Measurements from ENCODE around the gene TMEM33. TPM values are rescaled to one million over a fixed set of nuclear protein-coding genes. Genes with fewer than 3 reads are reported as not detected.
"Not testable (repeated sequence)": the region's sequence is repeated elsewhere in the genome, so short reads cannot be mapped to it uniquely, and the experiment has no call there.

Gene TMEM33, protein sequence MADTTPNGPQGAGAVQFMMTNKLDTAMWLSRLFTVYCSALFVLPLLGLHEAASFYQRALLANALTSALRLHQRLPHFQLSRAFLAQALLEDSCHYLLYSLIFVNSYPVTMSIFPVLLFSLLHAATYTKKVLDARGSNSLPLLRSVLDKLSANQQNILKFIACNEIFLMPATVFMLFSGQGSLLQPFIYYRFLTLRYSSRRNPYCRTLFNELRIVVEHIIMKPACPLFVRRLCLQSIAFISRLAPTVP
- 10 to 100 TPM; 79.3 to 79.5 TPM for total RNA-seq

DNA sequence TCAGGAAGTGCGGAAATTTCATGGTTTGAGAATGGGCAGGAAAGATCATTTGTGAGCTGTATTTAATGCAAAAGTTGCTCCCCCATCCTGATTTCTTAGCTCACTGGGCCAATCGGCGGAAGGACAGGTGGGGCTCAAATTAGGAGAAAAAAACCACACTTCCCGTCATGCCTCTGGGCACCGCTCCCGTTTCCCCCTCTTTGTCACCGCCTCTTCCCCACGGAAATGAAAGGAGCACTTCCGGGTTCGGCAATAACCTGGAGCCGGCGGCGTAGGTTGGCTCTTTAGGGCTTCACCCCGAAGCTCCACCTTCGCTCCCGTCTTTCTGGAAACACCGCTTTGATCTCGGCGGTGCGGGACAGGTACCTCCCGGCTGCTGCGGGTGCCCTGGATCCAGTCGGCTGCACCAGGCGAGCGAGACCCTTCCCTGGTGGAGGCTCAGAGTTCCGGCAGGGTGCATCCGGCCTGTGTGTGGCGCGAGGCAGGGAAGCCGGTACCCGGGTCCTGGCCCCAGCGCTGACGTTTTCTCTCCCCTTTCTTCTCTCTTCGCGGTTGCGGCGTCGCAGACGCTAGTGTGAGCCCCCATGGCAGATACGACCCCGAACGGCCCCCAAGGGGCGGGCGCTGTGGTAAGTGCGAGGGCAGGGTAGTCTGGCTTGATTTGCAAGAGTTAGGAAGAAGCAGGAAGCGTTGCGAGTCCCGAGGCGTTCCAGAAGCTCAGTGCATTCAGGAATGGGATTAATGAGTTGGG, at the start of gene TMEM33:
TSS of gene TMEM33 (plus strand) at position 529 of the 751 bp plus-strand sequence. CDS start at position 585, 56 bp downstream.
- no peaks in the 10 kb centered on the region for H3K27me3 Mint-ChIP-seq

DNA sequence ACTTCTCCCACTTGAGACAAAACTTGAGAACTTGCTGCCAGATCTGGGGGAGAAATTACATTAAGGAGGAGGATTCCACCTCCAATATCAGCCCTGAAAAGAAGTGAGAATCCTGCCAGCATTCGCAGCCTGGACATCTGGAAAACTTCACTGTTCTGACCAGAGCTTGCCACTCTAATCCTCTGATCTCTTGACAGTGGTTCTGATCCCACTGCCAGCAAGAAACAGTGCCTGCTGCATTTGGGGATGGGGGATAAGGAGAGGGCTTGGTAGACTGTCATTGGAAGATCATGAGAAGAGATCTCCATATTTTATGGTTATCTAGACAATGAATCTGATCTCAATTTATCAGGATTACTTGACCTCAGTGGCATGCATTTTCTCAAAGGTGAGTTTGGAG, 49.8 kb upstream of the TMEM33 start:
- no peak for DNase-seq
- peaks cover 38% of the 10 kb centered on the region for H3K27me3 Mint-ChIP-seq

More for the DNA sequence above, at the start of gene TMEM33:
- Mint-ChIP-seq H3K4me1 (peaks cover 36% of the 10 kb centered on the region), H3K4me3 (peak within 1 kb of the TSS; percentile 99), H3K36me3 (peaks cover 24% of the 10 kb centered on the region), H3K9me3 (no peaks in the 10 kb centered on the region), H3K27ac (peak within 1 kb of the TSS; percentile 97)
- DNase-seq = peak; percentile 78

DNA sequence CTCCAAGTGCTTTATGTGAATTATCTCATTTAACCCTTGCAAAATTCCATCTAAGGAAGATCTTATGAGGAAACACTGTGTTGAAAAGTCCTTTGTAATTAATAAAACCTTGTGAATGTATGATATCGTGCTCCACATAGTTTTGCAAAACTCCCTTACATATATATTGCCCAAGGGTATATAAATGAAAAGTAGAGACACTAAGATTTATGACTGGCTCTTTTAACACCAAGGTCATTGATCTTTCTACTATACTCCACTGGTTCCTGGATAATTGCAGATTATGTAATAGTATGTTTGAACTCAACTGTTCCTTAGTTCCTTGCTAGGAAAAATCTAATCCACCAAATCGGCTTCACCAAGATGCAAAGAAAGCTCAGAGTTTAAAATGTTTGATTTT, 48.0 kb upstream of the TMEM33 start:
- H3K36me3 Mint-ChIP-seq = no peaks in the 10 kb centered on the region
- H3K27ac Mint-ChIP-seq = no peak overlapping the region
- no peaks in the 10 kb centered on the region for H3K9me3 Mint-ChIP-seq
- peaks cover 21% of the 10 kb centered on the region for H3K27me3 Mint-ChIP-seq
- DNase-seq = no peak
- H3K4me1 Mint-ChIP-seq = peaks cover 4% of the 10 kb centered on the region
- H3K4me3 Mint-ChIP-seq = no peak overlapping the region

More for the DNA sequence above, 49.8 kb upstream of the TMEM33 start:
- H3K36me3 Mint-ChIP-seq = no peaks in the 10 kb centered on the region
- no peak overlapping the region for H3K4me3 Mint-ChIP-seq
- no peak overlapping the region for H3K27ac Mint-ChIP-seq
- H3K4me1 Mint-ChIP-seq = peaks cover 11% of the 10 kb centered on the region
- no peaks in the 10 kb centered on the region for H3K9me3 Mint-ChIP-seq

DNA sequence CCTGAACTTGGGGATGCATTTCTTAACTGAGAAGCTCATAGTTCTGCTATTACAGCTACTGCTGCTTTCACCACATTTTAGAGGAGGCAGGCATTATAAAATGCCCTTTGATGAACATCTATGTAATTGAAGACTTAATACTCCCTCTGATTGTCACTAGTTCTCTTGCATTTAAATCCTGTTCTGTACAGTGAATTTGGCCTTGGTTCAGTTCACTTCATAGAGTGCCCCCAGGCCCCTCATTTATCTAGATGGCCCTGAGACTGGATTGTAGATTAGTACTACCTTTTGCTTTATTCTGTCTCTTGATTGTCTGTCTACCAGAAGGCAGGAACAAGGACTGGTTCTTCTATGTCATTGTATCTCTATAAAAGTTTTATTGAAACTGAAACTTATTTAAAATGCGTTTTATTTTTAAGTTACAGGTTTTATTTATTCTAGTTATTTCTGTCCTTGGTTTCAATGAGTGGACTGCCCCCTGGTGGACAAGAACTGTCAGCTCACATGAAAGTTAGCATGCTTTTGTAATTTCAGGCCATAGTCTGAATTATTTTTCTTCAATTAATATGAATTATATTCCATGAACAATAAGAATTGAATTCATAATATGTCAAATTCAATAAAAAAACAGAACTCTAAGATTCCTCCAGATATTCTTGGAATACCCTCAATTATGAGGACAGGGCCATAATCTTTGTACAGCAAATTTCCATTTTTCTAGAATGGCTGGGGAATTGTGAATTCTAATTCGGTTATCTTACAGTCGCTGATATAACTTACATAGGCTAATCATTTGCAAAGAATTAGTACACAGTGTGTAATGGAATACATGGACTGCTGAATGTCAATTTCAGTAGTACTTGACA, 47.2 kb upstream of the TMEM33 start:
- H3K27ac Mint-ChIP-seq = no peak overlapping the region
- peaks cover 2% of the 10 kb centered on the region for H3K4me1 Mint-ChIP-seq
- H3K36me3 Mint-ChIP-seq = no peaks in the 10 kb centered on the region
- peaks cover 17% of the 10 kb centered on the region for H3K27me3 Mint-ChIP-seq
- H3K4me3 Mint-ChIP-seq = no peak overlapping the region
- no peaks in the 10 kb centered on the region for H3K9me3 Mint-ChIP-seq
- no peak for DNase-seq

DNA sequence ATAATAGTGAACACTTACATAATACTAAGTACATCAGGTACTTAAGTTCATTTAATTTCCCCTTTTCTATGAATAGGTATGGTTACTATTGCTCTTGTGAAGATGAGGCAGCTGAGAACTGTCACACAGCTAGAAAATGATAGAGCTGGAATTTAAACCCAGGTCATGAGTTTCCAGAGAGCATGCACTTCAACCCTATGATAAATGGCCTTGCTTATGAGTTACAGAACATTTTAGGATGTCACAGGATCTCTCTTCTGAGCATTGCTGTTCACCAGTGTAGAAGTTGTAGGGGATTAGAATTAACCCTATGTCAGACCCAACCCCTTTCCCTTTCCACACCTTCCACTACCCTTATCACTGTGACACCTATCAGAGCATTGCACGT, 46.5 kb upstream of the TMEM33 start:
- Mint-ChIP-seq H3K9me3 (no peaks in the 10 kb centered on the region), H3K36me3 (no peaks in the 10 kb centered on the region), H3K27ac (no peak overlapping the region)

DNA sequence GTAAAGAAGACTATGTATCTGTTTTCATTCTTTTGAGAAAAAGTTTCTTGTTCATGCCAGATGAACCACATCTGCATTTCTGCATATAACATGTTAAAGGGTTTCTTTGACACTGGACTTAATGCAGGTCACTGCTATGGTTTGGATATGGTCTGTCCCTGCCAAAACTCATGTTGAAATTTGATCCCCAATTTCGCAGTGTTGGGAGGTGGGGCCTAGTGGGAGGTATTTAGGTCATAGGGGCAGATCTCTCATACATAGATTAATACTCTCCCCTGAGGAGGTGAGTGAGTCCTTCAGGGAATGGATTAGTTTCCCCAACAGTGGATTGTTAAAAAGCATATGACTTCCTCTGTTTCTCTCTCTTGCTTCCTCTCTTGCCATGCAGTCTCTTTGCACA, 45.9 kb upstream of the TMEM33 start:
- Mint-ChIP-seq H3K4me1 (peaks cover 2% of the 10 kb centered on the region), H3K27me3 (peaks cover 10% of the 10 kb centered on the region), H3K4me3 (no peak overlapping the region), H3K27ac (no peak overlapping the region), H3K36me3 (no peaks in the 10 kb centered on the region), H3K9me3 (no peaks in the 10 kb centered on the region)
- no peak for DNase-seq

More for the DNA sequence above, 46.5 kb upstream of the TMEM33 start:
- no peak for DNase-seq
- Mint-ChIP-seq H3K4me1 (peaks cover 2% of the 10 kb centered on the region), H3K4me3 (no peak overlapping the region), H3K27me3 (peaks cover 11% of the 10 kb centered on the region)

DNA sequence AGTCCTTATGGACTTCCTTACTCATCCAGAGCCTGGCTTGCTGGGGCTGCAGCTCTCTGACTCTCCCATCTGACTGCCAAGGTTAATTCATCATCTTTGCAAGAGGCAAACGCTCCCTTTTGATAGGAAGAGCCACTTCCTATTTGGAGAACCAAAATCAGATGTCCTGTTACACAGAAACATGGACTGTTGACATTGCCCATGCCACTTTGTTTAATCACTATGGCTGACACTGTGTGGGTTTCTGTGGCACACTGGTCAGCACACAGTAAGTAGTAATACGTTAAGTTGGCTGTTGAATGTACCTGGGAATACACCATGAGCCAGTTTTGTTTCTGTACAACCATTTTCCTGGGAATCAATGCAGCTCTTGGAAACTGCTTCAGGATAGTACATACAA, 45.1 kb upstream of the TMEM33 start:
- Mint-ChIP-seq H3K27ac (no peak overlapping the region), H3K27me3 (peaks cover 10% of the 10 kb centered on the region), H3K4me1 (peaks cover 2% of the 10 kb centered on the region), H3K9me3 (no peaks in the 10 kb centered on the region), H3K4me3 (no peak overlapping the region), H3K36me3 (no peaks in the 10 kb centered on the region)
- no peak for DNase-seq

DNA sequence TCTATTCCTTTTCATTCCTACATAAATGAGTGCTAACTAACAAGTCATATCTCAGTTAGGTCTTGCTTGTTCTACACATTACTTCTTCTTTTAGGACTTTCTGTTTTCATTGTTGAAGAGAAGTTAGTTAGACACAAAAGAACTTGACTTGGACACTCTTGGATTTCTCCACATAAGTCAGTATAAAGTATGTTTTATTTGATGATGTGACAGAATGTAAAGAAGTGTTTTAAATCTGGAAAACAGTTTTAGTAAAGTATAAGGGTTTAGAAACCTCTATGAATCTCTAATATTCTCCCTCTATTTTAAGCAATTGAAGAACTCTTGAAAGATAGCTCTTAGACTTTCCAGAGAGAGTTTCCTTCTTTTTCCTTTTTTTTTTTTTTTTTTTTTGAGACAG, 38.6 kb upstream of the TMEM33 start:
- no peak for DNase-seq
- Mint-ChIP-seq H3K27me3 (peaks cover 5% of the 10 kb centered on the region), H3K4me3 (no peak overlapping the region), H3K9me3 (peaks cover 5% of the 10 kb centered on the region), H3K27ac (no peak overlapping the region), H3K4me1 (no peaks in the 10 kb centered on the region), H3K36me3 (no peaks in the 10 kb centered on the region)

DNA sequence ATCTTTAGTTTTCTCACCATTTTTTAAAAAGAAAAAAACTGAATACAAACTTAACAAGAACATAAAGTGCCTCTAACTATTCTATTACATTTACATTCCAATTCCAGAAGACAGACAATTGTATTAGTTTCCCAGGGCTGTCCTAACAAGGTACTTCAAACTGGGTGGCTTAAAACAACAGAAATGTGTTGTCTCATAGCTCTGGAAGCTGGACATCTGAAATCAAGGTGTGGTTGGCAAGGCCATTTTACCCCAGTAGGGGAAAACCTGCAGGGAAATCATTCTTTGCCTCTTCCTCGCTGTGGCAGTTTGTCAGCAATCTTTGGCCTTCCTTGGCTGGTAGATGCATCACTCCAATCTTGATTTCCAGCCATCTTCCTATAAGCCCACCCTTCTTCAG, 37.5 kb upstream of the TMEM33 start:
- H3K27ac Mint-ChIP-seq = no peak overlapping the region
- H3K4me1 Mint-ChIP-seq = no peaks in the 10 kb centered on the region
- no peak for DNase-seq
- peaks cover 5% of the 10 kb centered on the region for H3K27me3 Mint-ChIP-seq
- peaks cover 8% of the 10 kb centered on the region for H3K9me3 Mint-ChIP-seq
- H3K36me3 Mint-ChIP-seq = no peaks in the 10 kb centered on the region
- no peak overlapping the region for H3K4me3 Mint-ChIP-seq

DNA sequence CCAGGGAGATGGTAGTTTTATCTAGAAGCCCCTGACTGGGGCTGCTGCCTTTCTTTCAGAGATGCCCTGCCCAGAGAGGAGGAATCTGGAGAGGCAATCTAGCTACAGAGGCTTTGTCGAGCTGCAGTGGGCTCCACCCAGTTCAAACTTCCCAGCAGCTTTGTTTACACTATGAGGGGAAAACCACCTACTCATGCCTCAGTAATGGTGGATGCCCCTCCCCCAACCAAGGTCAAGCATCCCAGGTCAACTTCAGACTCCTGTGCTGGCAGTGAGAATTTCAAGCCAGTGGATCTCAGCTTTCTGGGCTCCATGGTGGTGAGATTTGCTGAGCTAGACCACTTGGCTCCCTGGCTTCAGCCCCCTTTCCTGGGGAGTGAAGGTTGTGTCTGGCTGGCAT, 26.1 kb upstream of the TMEM33 start:
- H3K27me3 Mint-ChIP-seq = peaks cover 11% of the 10 kb centered on the region
- not testable (repeated sequence) for H3K9me3 Mint-ChIP-seq, H3K36me3 Mint-ChIP-seq, H3K27ac Mint-ChIP-seq, H3K4me3 Mint-ChIP-seq, H3K4me1 Mint-ChIP-seq, DNase-seq

DNA sequence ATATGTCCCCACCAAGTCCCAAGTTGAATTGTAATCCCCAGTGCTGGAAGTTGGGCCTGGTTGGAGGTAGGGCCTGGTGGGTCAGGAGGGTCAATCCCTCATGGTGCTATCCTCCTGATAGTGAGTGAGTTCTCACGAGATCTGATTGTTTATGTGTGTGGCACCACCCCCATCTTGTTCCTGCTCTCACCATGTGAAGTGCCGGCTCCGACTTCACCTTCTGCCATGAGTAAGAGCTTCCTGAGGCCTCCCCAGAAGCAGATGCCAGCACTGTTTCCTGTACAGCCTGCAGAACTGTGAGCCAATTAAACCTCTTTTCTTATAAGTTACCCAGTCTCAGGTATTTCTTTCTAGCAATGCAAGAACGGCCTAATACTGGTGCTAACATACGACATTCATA, 22.7 kb upstream of the TMEM33 start:
- Mint-ChIP-seq H3K27me3 (no peaks in the 10 kb centered on the region), H3K9me3 (no peaks in the 10 kb centered on the region), H3K36me3 (no peaks in the 10 kb centered on the region), H3K27ac (no peak overlapping the region), H3K4me1 (peaks cover 3% of the 10 kb centered on the region), H3K4me3 (no peak overlapping the region)
- no peak for DNase-seq

DNA sequence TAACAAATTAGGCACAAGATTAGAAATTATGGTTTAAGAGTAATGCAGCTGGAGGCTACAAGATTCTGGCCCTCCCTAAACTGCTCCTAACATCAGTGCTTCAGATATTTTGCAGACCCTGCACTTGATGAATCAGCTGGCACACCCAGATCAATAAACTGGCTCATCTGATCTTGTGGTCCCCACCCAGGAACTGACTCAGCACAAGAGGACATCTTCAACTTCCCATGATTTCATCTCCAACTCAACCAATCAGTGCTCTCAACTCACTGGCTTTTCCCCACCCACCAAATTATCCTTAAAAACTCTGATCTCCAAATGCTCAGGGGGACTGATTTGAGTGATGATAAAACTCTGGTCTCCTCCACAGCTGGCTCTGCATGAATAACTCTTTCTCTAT, 21.7 kb upstream of the TMEM33 start:
- Mint-ChIP-seq H3K27me3 (no peaks in the 10 kb centered on the region), H3K4me3 (no peak overlapping the region), H3K4me1 (peaks cover 3% of the 10 kb centered on the region), H3K9me3 (no peaks in the 10 kb centered on the region), H3K27ac (no peak overlapping the region), H3K36me3 (no peaks in the 10 kb centered on the region)
- no peak for DNase-seq

DNA sequence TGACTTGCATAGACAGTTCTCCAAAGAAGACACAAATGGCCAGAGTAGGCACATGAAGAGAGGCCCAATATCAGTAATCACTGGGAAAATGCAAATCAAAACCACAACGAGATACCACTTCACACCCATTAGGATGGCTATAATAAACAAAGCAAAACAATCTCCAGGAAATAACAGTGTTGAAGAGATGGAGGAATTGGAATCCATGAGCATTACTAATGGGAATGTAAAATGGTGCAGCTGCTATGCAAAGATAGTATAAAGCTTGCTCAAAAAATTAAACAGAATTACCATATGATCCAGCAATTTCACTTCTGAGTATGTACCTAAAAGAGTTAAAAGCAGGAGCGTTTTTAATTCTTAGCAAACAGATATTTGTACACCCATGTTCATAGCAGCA, 17.0 kb upstream of the TMEM33 start:
- no peaks in the 10 kb centered on the region for H3K9me3 Mint-ChIP-seq

DNA sequence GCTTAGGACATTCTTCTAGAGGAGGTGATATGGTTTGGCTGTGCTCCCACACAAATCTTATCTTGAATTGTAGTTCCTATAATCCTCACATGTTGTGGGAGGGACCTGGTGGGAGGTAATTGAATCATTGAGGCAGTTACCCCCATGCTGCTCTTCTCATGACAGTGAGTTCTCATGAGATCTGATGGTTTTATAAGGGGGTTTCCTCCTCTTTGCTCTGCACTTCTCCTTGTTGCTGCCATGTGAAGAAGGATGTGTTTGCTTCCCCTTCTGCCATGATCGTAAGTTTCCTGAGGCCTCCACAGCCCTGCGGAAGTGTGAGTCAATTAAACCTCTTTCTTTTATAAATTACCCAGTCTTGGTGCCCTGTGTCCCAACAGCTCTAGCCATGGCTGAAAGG, 14.8 kb upstream of the TMEM33 start:
- H3K4me3 Mint-ChIP-seq, H3K9me3 Mint-ChIP-seq, H3K4me1 Mint-ChIP-seq, H3K36me3 Mint-ChIP-seq, DNase-seq, H3K27ac Mint-ChIP-seq, H3K27me3 Mint-ChIP-seq: not testable (repeated sequence)

More for the DNA sequence above, 17.0 kb upstream of the TMEM33 start:
- H3K4me1 Mint-ChIP-seq = peaks cover 3% of the 10 kb centered on the region
- no peak overlapping the region for H3K4me3 Mint-ChIP-seq
- no peaks in the 10 kb centered on the region for H3K27me3 Mint-ChIP-seq
- no peaks in the 10 kb centered on the region for H3K36me3 Mint-ChIP-seq
- DNase-seq = no peak
- H3K27ac Mint-ChIP-seq = no peak overlapping the region

DNA sequence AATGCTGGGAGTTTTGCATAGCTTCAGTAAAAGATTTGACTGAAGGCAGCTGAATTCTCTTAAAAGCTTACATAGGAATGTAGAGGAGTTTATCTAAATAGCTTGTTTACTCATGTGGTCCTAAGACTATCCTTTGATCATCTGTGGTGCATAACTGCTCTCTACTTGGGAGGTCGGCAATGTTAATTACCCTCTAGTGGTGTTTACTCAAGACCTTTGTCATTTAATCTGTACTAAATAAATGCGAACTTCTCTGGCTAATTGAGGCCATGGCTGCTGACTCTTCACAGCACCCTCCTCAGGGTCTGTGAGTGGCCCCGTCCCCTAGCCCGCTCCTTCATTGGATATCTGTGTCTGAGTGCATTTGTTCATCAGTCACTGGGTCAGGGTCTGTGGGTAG, 13.8 kb upstream of the TMEM33 start:
- Mint-ChIP-seq H3K27me3 (no peaks in the 10 kb centered on the region), H3K4me1 (no peaks in the 10 kb centered on the region)

More for the DNA sequence above, 13.8 kb upstream of the TMEM33 start:
- no peak overlapping the region for H3K4me3 Mint-ChIP-seq
- no peaks in the 10 kb centered on the region for H3K9me3 Mint-ChIP-seq
- no peak overlapping the region for H3K27ac Mint-ChIP-seq
- DNase-seq = no peak
- H3K36me3 Mint-ChIP-seq = no peaks in the 10 kb centered on the region

All from activated naive CD8-positive, alpha-beta T cell treated with anti-CD3 and anti-CD28 coated beads for 36 hours (primary cell).